Endodermal cell (in vitro differentiated cells): ENCODE measurements around the gene IST1. TPM values are rescaled to one million over a fixed set of nuclear protein-coding genes. Genes with fewer than 3 reads are reported as not detected.

Experiments used
- DNase-seq: peaks from one replicate; pipeline ENCODE4 v3.0.0-alpha.2; 2017
- H3K27ac ChIP-seq: 2 replicates; pipeline ENCODE4 v1.5.1; 2013; ENCODE audit warnings: mild to moderate bottlenecking, low read depth, low read length, moderate library complexity
- H3K27me3 ChIP-seq: 2 replicates; pipeline ENCODE4 v1.6.1; 2013; ENCODE audit warnings: mild to moderate bottlenecking, low read length, moderate library complexity; ENCODE audit not compliant: insufficient read depth, control insufficient read depth, poor library complexity, severe bottlenecking
- H3K36me3 ChIP-seq: 2 replicates; pipeline ENCODE4 v1.7.0; 2013; ENCODE audit warnings: mild to moderate bottlenecking, low read length, moderate library complexity; ENCODE audit not compliant: control insufficient read depth, insufficient read depth
- H3K4me1 ChIP-seq: one replicate; pipeline ENCODE4 v1.7.0; 2013; ENCODE audit warnings: low read length; ENCODE audit not compliant: control insufficient read depth, insufficient read depth
- H3K4me3 ChIP-seq: 2 replicates; pipeline ENCODE4 v1.5.1; 2013; ENCODE audit warnings: mild to moderate bottlenecking, low read length, moderate library complexity
- H3K9ac ChIP-seq: 2 replicates; pipeline ENCODE4 v1.6.1; 2013; ENCODE audit warnings: mild to moderate bottlenecking, low read length, moderate library complexity; ENCODE audit not compliant: poor library complexity, severe bottlenecking; ENCODE audit errors: extremely low read depth
- H3K9me3 ChIP-seq: 2 replicates; pipeline ENCODE4 v1.6.1; 2013; ENCODE audit warnings: mild to moderate bottlenecking, low read length, moderate library complexity; ENCODE audit not compliant: control insufficient read depth
- H3K27ac Mint-ChIP-seq: 2 replicates; pipeline ENCODE4 v1.8.0; 2020; ENCODE audit warnings: mixed read lengths
- H3K27me3 Mint-ChIP-seq: 2 replicates; pipeline ENCODE4 v1.8.0; 2021; ENCODE audit warnings: mild to moderate bottlenecking, mixed read lengths; ENCODE audit not compliant: insufficient read depth
- H3K36me3 Mint-ChIP-seq: 2 replicates; pipeline ENCODE4 v1.8.0; 2020; ENCODE audit warnings: low read depth, mixed read lengths
- H3K4me1 Mint-ChIP-seq: 2 replicates; pipeline ENCODE4 v1.8.0; 2020; ENCODE audit warnings: mixed read lengths
- H3K4me3 Mint-ChIP-seq: 2 replicates; pipeline ENCODE4 v1.8.0; 2020; ENCODE audit warnings: mild to moderate bottlenecking, moderate library complexity, mixed read lengths
- H3K9me3 Mint-ChIP-seq: 2 replicates; pipeline ENCODE4 v1.8.0; 2020; ENCODE audit warnings: mild to moderate bottlenecking, mixed read lengths
- WGBS, 2 experiments: methylation state at CpG; one replicate each; pipeline versions ENCODE4 v1.1.5 to v1.1.7; 2013; ENCODE audit warnings: missing lambda C conversion rate in 2 of 2, mixed read lengths in 1 of 2; ENCODE audit not compliant: insufficient coverage in 1 of 2, insufficient read length in 1 of 2; 5-methylcytosine and 5-hydroxymethylcytosine counted together
- total RNA-seq, 2 donors: library from RNA; stranded (reverse); fragmentation: NEBNext Ultra II Directional in 1 of 2; extraction: Animal tissue kit (Norgen Biotek cat#: 25700) in 1 of 2; gene quantifications; 2 replicates in 1 of 2; 3 replicates in 1 of 2; pipeline ENCODE4 v1.2.1, GENCODE V29; 2021
- TF ChIP-seq, protein P1 (sequence below): fragments of 200-600 bp; sonication (generic); conservative IDR thresholded peaks from 2 replicates; pipeline ENCODE4 v1.5.0; 2021; ENCODE audit warnings: antibody characterized with exemption, mild to moderate bottlenecking

Gene IST1
- total RNA-seq, 2 donors from 2014 or later, result 259 to 319 TPM

DNA sequence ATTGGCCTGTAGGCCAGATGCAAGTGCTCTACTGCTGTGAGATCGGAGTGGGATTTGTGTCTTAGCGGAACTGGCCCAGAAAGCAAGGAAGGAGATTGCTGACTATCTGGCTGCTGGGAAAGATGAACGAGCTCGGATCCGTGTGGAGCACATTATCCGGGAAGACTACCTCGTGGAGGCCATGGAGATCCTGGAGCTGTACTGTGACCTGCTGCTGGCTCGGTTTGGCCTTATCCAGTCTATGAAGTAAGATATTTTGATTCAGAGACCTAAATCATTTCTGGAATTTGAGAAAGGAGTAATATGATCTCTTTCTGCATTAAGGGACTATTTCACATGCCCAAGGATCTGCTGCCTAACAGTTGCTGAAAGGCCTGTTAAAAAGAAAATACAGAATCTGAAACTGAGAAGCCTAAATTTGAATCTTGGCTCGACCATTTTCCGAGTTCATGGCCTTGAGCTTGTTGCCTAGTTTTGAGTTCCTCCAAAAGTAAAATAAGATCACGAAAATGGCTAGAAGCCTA, 21.1 kb downstream of the IST1 start:
- no peak for DNase-seq
- H3K27ac ChIP-seq, result no peak overlapping the region
- no peaks in the 10 kb centered on the region for H3K27me3 Mint-ChIP-seq
- H3K36me3 ChIP-seq, result peaks cover 95% of the 10 kb centered on the region
- H3K9me3 Mint-ChIP-seq, result no peaks in the 10 kb centered on the region
- H3K4me1 Mint-ChIP-seq, result peaks cover 3% of the 10 kb centered on the region
- no peaks in the 10 kb centered on the region for H3K27me3 ChIP-seq
- TF ChIP-seq, protein P1, sequence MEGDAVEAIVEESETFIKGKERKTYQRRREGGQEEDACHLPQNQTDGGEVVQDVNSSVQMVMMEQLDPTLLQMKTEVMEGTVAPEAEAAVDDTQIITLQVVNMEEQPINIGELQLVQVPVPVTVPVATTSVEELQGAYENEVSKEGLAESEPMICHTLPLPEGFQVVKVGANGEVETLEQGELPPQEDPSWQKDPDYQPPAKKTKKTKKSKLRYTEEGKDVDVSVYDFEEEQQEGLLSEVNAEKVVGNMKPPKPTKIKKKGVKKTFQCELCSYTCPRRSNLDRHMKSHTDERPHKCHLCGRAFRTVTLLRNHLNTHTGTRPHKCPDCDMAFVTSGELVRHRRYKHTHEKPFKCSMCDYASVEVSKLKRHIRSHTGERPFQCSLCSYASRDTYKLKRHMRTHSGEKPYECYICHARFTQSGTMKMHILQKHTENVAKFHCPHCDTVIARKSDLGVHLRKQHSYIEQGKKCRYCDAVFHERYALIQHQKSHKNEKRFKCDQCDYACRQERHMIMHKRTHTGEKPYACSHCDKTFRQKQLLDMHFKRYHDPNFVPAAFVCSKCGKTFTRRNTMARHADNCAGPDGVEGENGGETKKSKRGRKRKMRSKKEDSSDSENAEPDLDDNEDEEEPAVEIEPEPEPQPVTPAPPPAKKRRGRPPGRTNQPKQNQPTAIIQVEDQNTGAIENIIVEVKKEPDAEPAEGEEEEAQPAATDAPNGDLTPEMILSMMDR, result no peak
- peaks cover 87% of the 10 kb centered on the region for H3K36me3 Mint-ChIP-seq
- H3K4me3 ChIP-seq, result no peak overlapping the region
- no peak overlapping the region for H3K4me3 Mint-ChIP-seq
- H3K4me1 ChIP-seq, result no peaks in the 10 kb centered on the region
- H3K9ac ChIP-seq, result no peak overlapping the region
- H3K27ac Mint-ChIP-seq, result no peak overlapping the region
- WGBS, 2 experiments, result 90 to 97% methylated on average over 3 to 11 of the region's 11 CpGs
- peaks cover 25% of the 10 kb centered on the region for H3K9me3 ChIP-seq

DNA sequence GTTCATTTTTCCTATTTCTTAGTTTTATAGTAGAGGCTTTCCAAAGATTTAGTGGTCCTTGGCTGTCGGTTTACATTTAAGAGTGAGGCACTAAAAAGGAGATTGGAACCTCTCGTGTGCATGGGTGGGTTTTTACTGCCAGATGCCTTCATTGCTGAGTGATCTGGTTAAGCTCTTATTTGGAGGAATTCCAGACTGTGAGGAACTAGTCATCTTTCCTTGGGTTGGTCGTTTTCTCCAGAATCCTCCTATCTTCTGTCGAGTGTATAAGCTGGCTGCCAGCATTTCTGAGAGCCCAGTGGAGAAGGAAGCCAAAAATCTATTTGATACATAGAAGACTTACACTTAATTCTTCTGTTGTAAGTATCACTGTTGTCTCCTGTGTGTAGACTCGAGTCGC, 22.6 kb downstream of the IST1 start:
- Histone ChIP-seq H3K36me3 (peaks cover 95% of the 10 kb centered on the region), H3K4me3 (no peak overlapping the region), H3K27ac (no peak overlapping the region), H3K9ac (no peak overlapping the region), H3K9me3 (peaks cover 25% of the 10 kb centered on the region), H3K4me1 (no peaks in the 10 kb centered on the region), H3K27me3 (no peaks in the 10 kb centered on the region)
- H3K36me3 Mint-ChIP-seq, result peaks cover 86% of the 10 kb centered on the region
- no peaks in the 10 kb centered on the region for H3K27me3 Mint-ChIP-seq
- peaks cover 3% of the 10 kb centered on the region for H3K4me1 Mint-ChIP-seq
- DNase-seq, result no peak
- no peaks in the 10 kb centered on the region for H3K9me3 Mint-ChIP-seq
- 91 to 100% methylated on average over 2 to 4 of the region's 6 CpGs for WGBS, 2 experiments
- no peak overlapping the region for H3K4me3 Mint-ChIP-seq
- TF ChIP-seq, protein P1, result no peak
- no peak overlapping the region for H3K27ac Mint-ChIP-seq

DNA sequence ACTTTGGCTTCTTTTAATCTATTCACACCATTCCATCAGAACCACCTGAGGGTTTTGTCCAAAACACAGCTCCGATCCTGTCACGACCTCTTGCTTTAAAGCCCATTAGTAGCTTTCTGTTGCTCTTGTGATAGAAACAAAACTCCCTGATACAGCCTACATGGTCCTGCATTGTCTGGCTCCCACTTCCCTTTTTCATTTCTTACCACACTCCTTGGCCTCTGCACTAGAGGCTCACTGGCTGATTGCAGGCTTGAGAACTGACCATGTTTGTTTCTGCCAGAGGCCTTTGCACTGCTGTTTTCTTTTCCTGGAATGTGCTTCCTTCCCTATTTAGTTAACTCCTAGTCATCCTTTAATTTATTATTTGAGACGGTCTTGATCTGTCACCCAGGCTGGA, 23.7 kb downstream of the IST1 start:
- no peaks in the 10 kb centered on the region for H3K9me3 Mint-ChIP-seq
- Histone ChIP-seq H3K4me1 (no peaks in the 10 kb centered on the region), H3K9me3 (peaks cover 25% of the 10 kb centered on the region), H3K27ac (no peak overlapping the region), H3K36me3 (peaks cover 98% of the 10 kb centered on the region), H3K27me3 (no peaks in the 10 kb centered on the region), H3K4me3 (no peak overlapping the region), H3K9ac (no peak overlapping the region)
- H3K4me1 Mint-ChIP-seq, result peaks cover 3% of the 10 kb centered on the region
- no peaks in the 10 kb centered on the region for H3K27me3 Mint-ChIP-seq
- no peak overlapping the region for H3K4me3 Mint-ChIP-seq
- peak overlapping the region; percentile 3 for H3K27ac Mint-ChIP-seq
- WGBS, 2 experiments, result 93 to 96% methylated on average over 3 of the region's 3 CpGs
- TF ChIP-seq, protein P1, result no peak
- DNase-seq, result no peak
- H3K36me3 Mint-ChIP-seq, result peaks cover 86% of the 10 kb centered on the region
